Measurements from ENCODE around the gene IFT43. TPM values are rescaled to one million over a fixed set of nuclear protein-coding genes. Genes with fewer than 3 reads are reported as not detected.
A peak's percentile ranks its signal among the peaks of the same experiment; 100 is the strongest.

Gene IFT43
- total RNA-seq, 1 donor from 2014 or later = 29.1 TPM

GRCh38 chr14:76055330-76055729 is 69.8 kb downstream of the IFT43 start:
- no peak for ATAC-seq
- DNase-seq = no peak
- intact Hi-C loops (cut with micrococcal nuclease) = loop anchor here (10.0 kb wide), 2 partner anchors 329 to 589 kb away; no protein-coding TSS in a partner anchor

- ATAC-seq (no peak), DNase-seq (no peak)
- intact Hi-C loops (cut with micrococcal nuclease) = loop anchor here (10.0 kb wide), 2 partner anchors 329 to 589 kb away; no protein-coding TSS in a partner anchor
Measured at GRCh38 chr14:76056128-76056527, 70.6 kb downstream of the IFT43 start.

GRCh38 chr14:76057914-76058313 is 72.4 kb downstream of the IFT43 start:
- intact Hi-C loops (cut with micrococcal nuclease) = loop anchor here (10.0 kb wide), 2 partner anchors 327 to 587 kb away; no protein-coding TSS in a partner anchor
- ATAC-seq = no peak
- no peak for DNase-seq

GRCh38 chr14:76063327-76063726 is 77.8 kb downstream of the IFT43 start:
- intact Hi-C loops (cut with micrococcal nuclease) = no loop called here
- no peak for ATAC-seq
- DNase-seq = no peak

GRCh38 chr14:76065519-76065918 is 80.0 kb downstream of the IFT43 start:
- DNase-seq = no peak
- ATAC-seq = no peak
- intact Hi-C loops (cut with micrococcal nuclease) = no loop called here

- DNase-seq (no peak), ATAC-seq (no peak)
- intact Hi-C loops (cut with micrococcal nuclease) = no loop called here
Measured at GRCh38 chr14:76067536-76067935, 82.0 kb downstream of the IFT43 start.

- no peak for DNase-seq
- ATAC-seq = no peak
- intact Hi-C loops (cut with micrococcal nuclease) = no loop called here
Measured at GRCh38 chr14:76073717-76074116, 88.2 kb downstream of the IFT43 start.

- no peak for ATAC-seq
- DNase-seq = no peak
- intact Hi-C loops (cut with micrococcal nuclease) = no loop called here
Measured at GRCh38 chr14:76077340-76077739, 91.8 kb downstream of the IFT43 start.

GRCh38 chr14:76078501-76078900 is 92.9 kb downstream of the IFT43 start:
- DNase-seq (no peak), ATAC-seq (no peak)
- intact Hi-C loops (cut with micrococcal nuclease) = no loop called here

- intact Hi-C loops (cut with micrococcal nuclease) = no loop called here
- ATAC-seq (peak; percentile 83), DNase-seq (peak; percentile 45)
Measured at GRCh38 chr14:76080025-76080424, 94.5 kb downstream of the IFT43 start.

GRCh38 chr14:76080471-76080870 is 94.9 kb downstream of the IFT43 start:
- intact Hi-C loops (cut with micrococcal nuclease) = no loop called here
- ATAC-seq (peak; percentile 35), DNase-seq (no peak)

GRCh38 chr14:76081642-76082041 is 96.1 kb downstream of the IFT43 start:
- no peak for DNase-seq
- no peak for ATAC-seq
- intact Hi-C loops (cut with micrococcal nuclease) = no loop called here

- DNase-seq (no peak), ATAC-seq (peak; percentile 16)
- intact Hi-C loops (cut with micrococcal nuclease) = no loop called here
Measured at GRCh38 chr14:76083796-76084765, 98.5 kb downstream of the IFT43 start.

GRCh38 chr14:76085358-76085757 is 99.8 kb downstream of the IFT43 start:
- ATAC-seq = no peak
- intact Hi-C loops (cut with micrococcal nuclease) = no loop called here
- DNase-seq = no peak

GRCh38 chr14:76086636-76087035 is 101.1 kb downstream of the IFT43 start:
- intact Hi-C loops (cut with micrococcal nuclease) = no loop called here
- ATAC-seq (no peak), DNase-seq (no peak)

- ATAC-seq (no peak), DNase-seq (no peak)
- intact Hi-C loops (cut with micrococcal nuclease) = no loop called here
Measured at GRCh38 chr14:76088326-76088725, 102.8 kb downstream of the IFT43 start.

GRCh38 chr14:76088771-76089571 is 103.4 kb downstream of the IFT43 start:
- intact Hi-C loops (cut with micrococcal nuclease) = no loop called here
- peak; percentile 70 for ATAC-seq
- peak; percentile 62 for DNase-seq

GRCh38 chr14:76089575-76089974 is 104.0 kb downstream of the IFT43 start:
- intact Hi-C loops (cut with micrococcal nuclease) = no loop called here
- ATAC-seq (peak; percentile 71), DNase-seq (no peak)

GRCh38 chr14:76090616-76091391 is 105.2 kb downstream of the IFT43 start:
- intact Hi-C loops (cut with micrococcal nuclease) = no loop called here
- ATAC-seq (peak; percentile 89), DNase-seq (peak; percentile 72)

Data from left ventricle myocardium superior (tissue), 1 donor.